Mesodermal cell (in vitro differentiated cells): Measurements from ENCODE around the gene PCDH8.

Source experiments
- H3K27ac ChIP-seq: 2 replicates; pipeline ENCODE4 v1.7.0; 2013; ENCODE audit warnings: mild to moderate bottlenecking, low read depth, low read length, moderate library complexity; ENCODE audit not compliant: severe bottlenecking
- H3K36me3 ChIP-seq: 2 replicates; pipeline ENCODE4 v1.7.1; 2013; ENCODE audit warnings: mild to moderate bottlenecking, low read length, moderate library complexity; ENCODE audit not compliant: control insufficient read depth, insufficient read depth
- H3K4me1 ChIP-seq: one replicate; pipeline ENCODE4 v1.7.1; 2013; ENCODE audit warnings: mild to moderate bottlenecking, low read length; ENCODE audit not compliant: insufficient read depth, control insufficient read depth, poor library complexity, severe bottlenecking
- H3K4me3 ChIP-seq: 2 replicates; pipeline ENCODE4 v1.7.0; 2013; ENCODE audit warnings: low read length, control low read depth, mild to moderate bottlenecking; ENCODE audit not compliant: insufficient read depth, poor library complexity, severe bottlenecking; ENCODE audit errors: extremely low read depth
- H3K9me3 ChIP-seq: 2 replicates; pipeline ENCODE4 v1.7.1; 2013; ENCODE audit warnings: mild to moderate bottlenecking, low read length, moderate library complexity; ENCODE audit not compliant: control insufficient read depth
- WGBS, 2 experiments: methylation state at CpG; one replicate each; pipeline ENCODE4 v1.1.5; 2013; ENCODE audit warnings: missing lambda C conversion rate in 2 of 2; ENCODE audit not compliant: insufficient coverage in 2 of 2; 5-methylcytosine and 5-hydroxymethylcytosine counted together

Gene PCDH8

DNA sequence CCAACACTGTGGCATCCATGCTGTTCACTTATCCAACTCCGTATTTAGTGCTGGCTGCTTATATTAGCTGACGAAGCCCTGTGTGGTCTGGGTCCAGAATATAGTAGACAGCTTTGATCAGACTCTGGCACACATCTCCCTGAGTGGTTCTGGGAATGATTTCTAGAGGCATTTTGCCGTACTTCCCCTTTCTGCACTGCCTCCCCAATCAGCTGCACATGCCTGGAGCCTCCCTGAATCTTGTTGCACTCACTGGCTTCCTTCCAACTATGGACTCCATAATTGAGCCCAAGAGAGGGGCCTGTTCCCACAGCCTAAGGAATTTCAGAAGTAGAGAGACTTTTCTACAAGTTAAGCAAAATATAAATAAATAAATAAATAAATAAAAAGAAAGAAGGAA, 30.4 kb upstream of the PCDH8 start:
- H3K9me3 ChIP-seq, result peaks cover 12% of the 10 kb centered on the region
- H3K27ac ChIP-seq, result no peak overlapping the region
- no peak overlapping the region for H3K4me3 ChIP-seq
- 91 to 92% methylated on average over 3 of the region's 3 CpGs for WGBS, 2 experiments
- H3K36me3 ChIP-seq, result no peaks in the 10 kb centered on the region
- peaks cover 7% of the 10 kb centered on the region for H3K4me1 ChIP-seq

DNA sequence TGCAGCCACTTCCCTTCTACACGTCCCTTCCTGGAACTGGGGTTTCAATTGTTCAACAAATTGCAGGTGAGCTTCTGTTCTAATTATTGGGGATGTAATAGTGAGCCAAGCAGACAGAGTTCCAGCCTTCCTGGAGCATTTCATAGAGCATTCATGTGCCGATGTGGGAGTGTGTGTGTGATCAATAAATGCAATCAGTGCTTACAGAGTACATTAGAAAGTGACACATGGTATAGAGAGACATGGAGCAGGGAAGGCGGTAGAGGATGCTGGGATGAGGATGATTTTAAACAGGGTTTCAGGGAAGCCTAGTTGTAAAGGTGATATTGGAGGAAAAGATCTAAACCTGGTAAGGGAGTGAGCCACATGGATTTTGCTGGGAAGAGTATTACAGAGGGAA, 21.7 kb upstream of the PCDH8 start:
- 77 to 82% methylated on average over 2 to 3 of the region's 3 CpGs for WGBS, 2 experiments

DNA sequence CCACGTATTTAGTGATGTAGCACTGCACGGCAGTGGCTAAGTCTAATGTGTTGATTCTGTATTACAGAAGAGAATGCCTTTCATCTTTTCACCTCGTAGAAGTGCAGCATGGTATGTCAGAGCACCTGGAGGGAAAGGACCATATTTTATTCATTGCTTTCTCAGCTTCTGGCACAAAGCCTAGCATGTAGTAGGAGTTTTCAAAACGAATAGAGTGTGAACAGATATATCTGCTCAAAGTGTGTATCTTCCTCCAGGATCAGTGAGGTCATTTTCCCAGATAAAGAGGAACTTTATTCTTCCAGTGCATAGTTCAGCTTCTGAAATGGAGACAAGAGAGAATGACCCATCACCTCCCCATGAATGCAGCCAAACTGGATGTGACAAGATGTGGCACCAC, 21.2 kb upstream of the PCDH8 start:
- Histone ChIP-seq H3K9me3 (peaks cover 4% of the 10 kb centered on the region), H3K4me3 (no peak overlapping the region)
- 78 to 100% methylated on average over 2 to 4 of the region's 4 CpGs for WGBS, 2 experiments

More for the DNA sequence above, 21.7 kb upstream of the PCDH8 start:
- no peak overlapping the region for H3K4me3 ChIP-seq
- H3K4me1 ChIP-seq, result no peaks in the 10 kb centered on the region
- H3K27ac ChIP-seq, result no peak overlapping the region
- H3K9me3 ChIP-seq, result peaks cover 5% of the 10 kb centered on the region
- H3K36me3 ChIP-seq, result no peaks in the 10 kb centered on the region

DNA sequence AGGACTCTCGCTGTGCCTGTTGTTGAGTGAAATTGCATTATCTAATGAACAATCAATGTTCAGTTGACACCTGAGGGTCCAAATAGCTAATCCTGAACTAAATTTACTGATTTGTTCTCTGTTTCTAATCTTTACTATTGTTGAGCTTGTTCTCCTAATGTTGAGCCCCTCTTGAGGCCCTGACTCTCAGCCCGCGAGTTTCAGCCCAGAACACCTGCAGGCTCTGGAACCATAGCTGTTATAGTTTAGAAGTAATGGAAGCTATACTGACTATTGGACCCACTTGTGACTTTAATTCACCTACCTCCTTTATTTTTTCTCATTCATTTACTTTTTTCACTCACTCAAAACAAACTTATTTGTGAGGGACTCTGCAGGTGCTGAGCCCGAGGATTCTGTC, 20.6 kb upstream of the PCDH8 start:
- Histone ChIP-seq H3K9me3 (peaks cover under 1% of the 10 kb centered on the region), H3K27ac (no peak overlapping the region), H3K36me3 (no peaks in the 10 kb centered on the region), H3K4me3 (no peak overlapping the region), H3K4me1 (no peaks in the 10 kb centered on the region)
- WGBS, 2 experiments, result 80 to 94% methylated on average over 1 to 2 of the region's 4 CpGs

More for the DNA sequence above, 21.2 kb upstream of the PCDH8 start:
- H3K36me3 ChIP-seq, result no peaks in the 10 kb centered on the region
- H3K27ac ChIP-seq, result no peak overlapping the region
- H3K4me1 ChIP-seq, result no peaks in the 10 kb centered on the region

DNA sequence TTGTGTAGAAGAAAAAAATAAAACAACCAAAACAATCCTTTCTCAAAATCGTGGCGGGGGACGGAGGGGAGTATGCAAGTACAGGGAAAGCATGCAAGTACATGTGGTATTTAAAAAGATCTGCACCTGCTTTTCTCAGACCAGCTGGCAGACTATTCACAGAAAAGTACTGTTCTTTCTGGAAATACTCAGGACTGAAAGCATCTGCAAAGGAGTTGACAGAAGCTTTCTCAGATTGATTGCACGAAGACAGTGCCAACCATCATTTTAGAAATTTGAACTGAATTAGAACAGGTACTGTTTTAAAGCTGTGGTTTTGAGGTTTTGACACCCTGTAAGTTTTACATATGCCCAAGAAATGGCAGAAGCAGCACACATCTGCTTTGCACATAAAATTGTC, 19.8 kb upstream of the PCDH8 start:
- H3K27ac ChIP-seq, result no peak overlapping the region
- no peak overlapping the region for H3K4me3 ChIP-seq
- no peaks in the 10 kb centered on the region for H3K9me3 ChIP-seq
- no peaks in the 10 kb centered on the region for H3K4me1 ChIP-seq
- WGBS, 2 experiments, result 60 to 87% methylated on average over 1 to 3 of the region's 4 CpGs
- H3K36me3 ChIP-seq, result no peaks in the 10 kb centered on the region

DNA sequence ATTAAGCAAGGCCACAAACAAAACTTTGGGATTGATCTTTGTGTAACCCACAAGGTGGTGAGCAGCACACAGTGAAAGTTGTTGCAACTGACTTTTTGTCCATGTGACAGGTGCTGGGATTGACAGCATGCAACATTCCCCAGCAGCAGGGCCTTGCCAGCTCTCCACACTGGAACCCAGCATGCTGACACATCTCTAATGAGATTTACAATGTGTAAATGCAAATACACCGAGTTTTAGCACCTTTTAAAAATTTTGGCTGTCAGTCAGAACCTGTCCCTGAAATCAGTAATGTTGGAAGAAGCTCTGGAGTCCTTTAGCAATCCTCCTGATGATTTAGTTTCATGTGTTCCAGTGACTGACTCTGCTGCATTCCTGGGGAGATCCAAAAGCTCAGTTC, 16.5 kb upstream of the PCDH8 start:
- no peaks in the 10 kb centered on the region for H3K4me1 ChIP-seq
- H3K4me3 ChIP-seq, result no peak overlapping the region
- 60% methylated on average over 1 of the region's 1 CpG; no CpG with 5 or more reads in 1 of the 2 experiments for WGBS, 2 experiments
- no peaks in the 10 kb centered on the region for H3K36me3 ChIP-seq
- no peak overlapping the region for H3K27ac ChIP-seq
- no peaks in the 10 kb centered on the region for H3K9me3 ChIP-seq

DNA sequence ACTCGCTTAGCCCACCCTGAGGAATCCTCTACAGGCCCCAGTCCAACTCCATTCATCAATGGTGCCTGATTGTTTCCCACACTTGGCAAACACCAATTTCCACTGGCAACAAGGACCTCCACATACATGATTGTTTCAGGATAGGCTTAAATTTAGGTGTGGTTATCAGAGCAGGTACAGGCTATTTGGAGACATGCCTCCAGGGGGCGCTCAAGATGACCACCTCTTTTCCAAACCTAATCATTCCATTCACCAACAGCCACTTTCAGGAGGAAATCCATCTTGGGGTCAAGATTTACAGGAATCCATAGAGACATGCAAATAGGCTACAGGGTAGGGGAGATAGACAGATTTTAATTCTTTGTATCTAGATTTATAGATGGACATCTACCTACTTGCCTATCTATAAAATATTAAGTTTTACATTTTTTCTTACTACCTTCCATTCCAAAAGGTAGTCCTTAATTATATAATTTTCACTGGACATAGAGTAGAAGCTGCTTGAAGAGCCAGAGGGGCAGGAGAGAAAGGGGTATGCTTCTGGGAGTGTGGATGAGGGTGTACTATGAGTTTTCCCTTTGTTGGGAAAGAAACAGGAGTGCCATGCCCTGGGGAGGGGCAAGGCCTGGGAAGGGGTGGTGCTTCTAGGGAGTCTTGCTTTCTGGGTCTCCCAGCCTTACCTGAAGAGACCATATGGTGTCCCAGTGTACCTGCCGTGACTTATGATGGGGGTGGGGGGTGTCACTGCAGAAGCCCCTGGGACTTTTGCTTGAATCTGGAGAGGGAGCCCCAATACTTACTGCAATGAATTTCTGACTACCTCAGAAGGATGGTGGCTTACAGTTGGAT, 14.1 kb upstream of the PCDH8 start:
- WGBS, 2 experiments, result 100% methylated on average over 1 of the region's 3 CpGs

DNA sequence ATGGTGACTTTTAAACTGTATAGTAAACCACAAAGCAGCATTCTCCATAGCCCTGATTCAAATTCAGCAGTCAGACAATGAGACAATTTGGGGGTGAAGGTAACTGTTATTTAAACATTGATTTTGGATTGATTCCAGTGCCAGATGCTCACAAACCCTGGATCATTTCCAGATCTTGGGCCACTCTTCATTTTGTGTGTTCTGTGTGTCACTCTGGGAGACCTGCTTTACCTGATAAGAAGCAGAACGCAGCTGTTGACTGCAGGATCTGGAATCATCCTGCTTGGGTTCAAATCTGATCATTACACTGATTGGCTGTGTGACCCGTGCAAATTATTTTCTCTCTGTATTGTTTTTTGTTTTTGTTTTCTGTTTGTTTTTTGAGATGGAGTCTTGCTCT, 4.0 kb upstream of the PCDH8 start:
- no peaks in the 10 kb centered on the region for H3K36me3 ChIP-seq
- H3K9me3 ChIP-seq, result no peaks in the 10 kb centered on the region
- peaks cover 19% of the 10 kb centered on the region for H3K4me1 ChIP-seq
- WGBS, 2 experiments, result 77% methylated on average over 2 of the region's 2 CpGs; no CpG with 5 or more reads in 1 of the 2 experiments
- peak overlapping the region; percentile 29 for H3K27ac ChIP-seq
- H3K4me3 ChIP-seq, result no peak overlapping the region

More for the DNA sequence above, 14.1 kb upstream of the PCDH8 start:
- no peak overlapping the region for H3K27ac ChIP-seq
- no peaks in the 10 kb centered on the region for H3K4me1 ChIP-seq
- no peaks in the 10 kb centered on the region for H3K9me3 ChIP-seq
- no peak overlapping the region for H3K4me3 ChIP-seq
- no peaks in the 10 kb centered on the region for H3K36me3 ChIP-seq

DNA sequence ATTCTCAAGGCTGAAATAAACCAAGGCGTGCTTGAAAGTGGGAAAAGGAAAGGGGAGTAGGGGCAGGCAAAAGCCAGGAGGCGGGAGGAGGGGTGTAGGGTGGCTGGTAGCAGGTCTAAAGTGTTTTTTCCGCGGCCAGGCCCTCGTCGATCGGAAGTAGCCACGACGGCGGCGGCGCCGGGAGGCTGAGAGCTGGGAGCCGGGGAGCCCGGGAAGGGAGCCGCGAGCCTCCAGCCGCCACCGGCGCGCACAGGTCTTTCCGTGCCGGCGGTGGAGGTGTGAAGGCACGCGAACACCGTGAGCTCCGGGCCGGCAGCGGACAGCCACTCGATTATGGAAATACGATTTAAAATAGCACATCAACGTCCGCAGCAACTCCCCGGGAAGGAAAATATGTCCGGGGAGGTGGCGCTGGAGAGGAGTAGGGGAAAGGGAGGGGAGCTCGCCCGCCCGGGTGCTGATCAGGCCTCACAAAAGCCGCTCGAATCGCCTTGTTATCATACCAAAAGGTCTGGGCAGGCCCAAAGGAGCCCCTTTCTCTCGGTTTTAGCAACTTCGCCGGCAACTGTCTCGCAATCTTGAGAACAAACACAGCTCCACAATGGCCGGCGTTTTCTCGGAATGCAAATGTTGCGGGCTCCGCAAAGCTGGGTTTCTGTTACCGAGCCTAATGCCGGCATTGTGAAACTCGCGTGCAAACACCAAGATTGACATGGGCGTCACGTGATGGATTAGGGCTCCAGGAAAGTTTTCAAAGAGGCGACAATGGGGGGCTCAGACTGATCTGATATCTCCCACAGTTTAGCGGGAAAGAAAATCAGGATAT, 2.9 kb upstream of the PCDH8 start:
- Histone ChIP-seq H3K36me3 (no peaks in the 10 kb centered on the region), H3K4me3 (peak overlapping the region; percentile 74), H3K9me3 (no peaks in the 10 kb centered on the region), H3K27ac (peak overlapping the region; percentile 81), H3K4me1 (peaks cover 22% of the 10 kb centered on the region)
- 0% methylated on average over 42 to 58 of the region's 60 CpGs for WGBS, 2 experiments

DNA sequence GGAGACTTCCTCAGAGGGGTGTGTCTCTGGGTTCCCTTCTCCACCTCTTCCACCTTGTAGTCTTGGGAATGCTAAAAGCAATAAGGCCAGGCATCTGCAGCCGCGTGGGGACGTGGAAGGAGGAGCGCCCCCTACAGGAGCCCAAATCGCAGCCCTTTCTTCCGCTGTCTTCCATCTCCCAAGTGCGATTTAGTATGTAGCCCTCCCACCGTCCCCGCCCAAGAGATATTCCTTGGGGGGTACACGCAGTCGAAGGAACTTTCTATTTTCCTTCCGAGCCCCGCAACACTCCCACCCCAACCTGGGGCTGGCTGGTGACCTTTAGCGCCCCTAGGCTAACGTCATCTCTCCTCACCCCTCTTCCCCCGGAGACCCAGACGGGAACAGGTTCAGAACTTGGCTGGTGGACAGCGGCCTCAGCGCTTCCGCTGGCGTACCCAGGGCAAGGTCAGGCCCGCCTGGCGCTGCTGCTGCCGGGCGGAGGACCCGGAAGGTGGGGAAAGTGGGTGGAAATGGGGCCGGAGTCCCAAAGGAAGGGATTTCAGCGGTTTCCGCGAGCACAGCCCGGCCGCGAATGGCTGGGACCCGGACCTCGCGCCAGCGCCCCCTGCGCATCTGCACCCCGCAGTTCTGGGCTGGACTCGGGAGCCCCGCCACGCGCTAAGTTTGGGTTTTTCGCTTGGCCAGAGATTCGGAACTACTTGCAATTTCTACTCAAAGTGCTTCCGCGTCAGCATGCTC, 2.1 kb upstream of the PCDH8 start:
- H3K4me1 ChIP-seq, result peaks cover 22% of the 10 kb centered on the region
- no peaks in the 10 kb centered on the region for H3K36me3 ChIP-seq
- H3K27ac ChIP-seq, result peak overlapping the region; percentile 81
- H3K9me3 ChIP-seq, result no peaks in the 10 kb centered on the region
- peak overlapping the region; percentile 74 for H3K4me3 ChIP-seq
- WGBS, 2 experiments, result 0% methylated on average over 30 to 36 of the region's 47 CpGs
